Erythroblast (primary cell): ENCODE results near the gene CPXM2.

ENCODE experiments used
- GATA1 ChIP-seq: IDR thresholded peaks from 2 replicates; pipeline ENCODE4 v1.6.1; 2011; ENCODE audit warnings: low read depth, mild to moderate bottlenecking, control low read depth, low read length, moderate library complexity
- POLR2A ChIP-seq: IDR thresholded peaks from 2 replicates; pipeline ENCODE4 v1.6.1; 2011; ENCODE audit warnings: mild to moderate bottlenecking, low read length

DNA sequence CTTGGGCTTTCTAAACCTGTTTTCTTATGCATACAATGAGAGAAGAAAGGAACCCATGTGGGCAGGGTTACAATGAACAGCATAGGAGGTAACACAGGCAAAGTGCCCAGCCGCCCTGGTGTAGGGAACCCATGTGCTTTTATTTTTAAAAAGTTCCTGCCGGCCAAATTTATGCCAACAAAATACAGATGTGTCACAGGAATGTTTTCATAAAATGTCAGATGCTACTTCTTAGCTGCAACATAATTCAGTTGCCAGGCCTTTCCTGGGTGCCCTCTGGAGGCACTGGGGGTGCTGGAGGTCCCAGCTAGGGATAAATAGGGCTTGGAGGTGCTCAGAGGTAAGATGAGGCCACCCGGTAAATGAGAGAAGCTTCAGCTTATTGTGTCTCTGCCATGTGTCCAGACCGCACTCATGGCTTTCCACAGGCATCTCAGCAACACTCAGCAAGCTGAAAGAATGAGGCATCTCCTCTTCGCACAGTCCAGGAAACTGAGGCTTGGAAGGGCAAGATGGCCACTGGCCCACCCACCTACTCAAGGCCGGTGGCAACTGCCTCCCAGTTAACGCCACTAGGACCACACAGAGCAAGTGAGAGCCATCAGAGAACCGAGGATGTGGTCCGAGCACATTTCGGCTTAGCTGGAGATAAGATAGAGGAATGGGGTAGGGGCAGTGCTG, 58.3 kb downstream of the CPXM2 start:
- TF ChIP-seq POLR2A (no peak), GATA1 (no peak)
